Activated CD4-positive, alpha-beta memory T cell treated with anti-CD3 and anti-CD28 coated beads, Interleukin-2, amount 10 ng/mL, durations not matched to agents 7 days and 5 days (primary cell): ENCODE measurements around the gene PPP1R3G. TPM values are rescaled to one million over a fixed set of nuclear protein-coding genes. Genes with fewer than 3 reads are reported as not detected.

Experiments used
- CTCF ChIA-PET: fragments of 350-600 bp; sonication (Branson Sonifier 250); formaldehyde crosslinking; loops from one replicate; lab custom pipeline; 2021; ENCODE audit warnings: antibody characterized with exemption, inconsistent platforms; lab: Charles Lee
- POLR2A ChIA-PET: fragments of 350-600 bp; sonication (Branson Sonifier 250); formaldehyde crosslinking; loops from one replicate; lab custom pipeline; 2021; ENCODE audit warnings: antibody characterized with exemption; lab: Charles Lee
- DNase-seq: peaks from one replicate; pipeline ENCODE4 v3.0.0-alpha.2; 2020
- H3K27ac Mint-ChIP-seq: one replicate; pipeline ENCODE4 v1.8.0; 2021; ENCODE audit warnings: mild to moderate bottlenecking, mixed read lengths
- H3K27me3 Mint-ChIP-seq: one replicate; pipeline ENCODE4 v1.8.0; 2021; ENCODE audit warnings: mixed read lengths
- H3K36me3 Mint-ChIP-seq: one replicate; pipeline ENCODE4 v1.8.0; 2021; ENCODE audit warnings: low read depth, mixed read lengths
- H3K4me1 Mint-ChIP-seq: one replicate; pipeline ENCODE4 v1.8.0; 2021; ENCODE audit warnings: mixed read lengths
- H3K4me3 Mint-ChIP-seq: one replicate; pipeline ENCODE4 v1.8.0; 2021; ENCODE audit warnings: mild to moderate bottlenecking, mixed read lengths
- H3K9me3 Mint-ChIP-seq: one replicate; pipeline ENCODE4 v1.8.0; 2021; ENCODE audit warnings: mixed read lengths
- total RNA-seq, 2 experiments: library from RNA; stranded (reverse); gene quantifications; one replicate each; pipeline ENCODE4 v1.2.3, GENCODE V29; 2021

Gene PPP1R3G
- total RNA-seq, 2 experiments from 2014 or later, result 0.08 to 0.10 TPM

- H3K27me3 Mint-ChIP-seq, result peaks cover 47% of the 10 kb centered on the region
- peaks cover 4% of the 10 kb centered on the region for H3K4me1 Mint-ChIP-seq
- no peaks in the 10 kb centered on the region for H3K36me3 Mint-ChIP-seq
- POLR2A ChIA-PET, result no interaction called here
- no peak for DNase-seq
- H3K27ac Mint-ChIP-seq, result no peak overlapping the region
- CTCF ChIA-PET, result no interaction called here
- H3K4me3 Mint-ChIP-seq, result no peak overlapping the region
- no peaks in the 10 kb centered on the region for H3K9me3 Mint-ChIP-seq
Measured at GRCh38 chr6:5090603-5091002, 5.5 kb downstream of the PPP1R3G start.

DNA sequence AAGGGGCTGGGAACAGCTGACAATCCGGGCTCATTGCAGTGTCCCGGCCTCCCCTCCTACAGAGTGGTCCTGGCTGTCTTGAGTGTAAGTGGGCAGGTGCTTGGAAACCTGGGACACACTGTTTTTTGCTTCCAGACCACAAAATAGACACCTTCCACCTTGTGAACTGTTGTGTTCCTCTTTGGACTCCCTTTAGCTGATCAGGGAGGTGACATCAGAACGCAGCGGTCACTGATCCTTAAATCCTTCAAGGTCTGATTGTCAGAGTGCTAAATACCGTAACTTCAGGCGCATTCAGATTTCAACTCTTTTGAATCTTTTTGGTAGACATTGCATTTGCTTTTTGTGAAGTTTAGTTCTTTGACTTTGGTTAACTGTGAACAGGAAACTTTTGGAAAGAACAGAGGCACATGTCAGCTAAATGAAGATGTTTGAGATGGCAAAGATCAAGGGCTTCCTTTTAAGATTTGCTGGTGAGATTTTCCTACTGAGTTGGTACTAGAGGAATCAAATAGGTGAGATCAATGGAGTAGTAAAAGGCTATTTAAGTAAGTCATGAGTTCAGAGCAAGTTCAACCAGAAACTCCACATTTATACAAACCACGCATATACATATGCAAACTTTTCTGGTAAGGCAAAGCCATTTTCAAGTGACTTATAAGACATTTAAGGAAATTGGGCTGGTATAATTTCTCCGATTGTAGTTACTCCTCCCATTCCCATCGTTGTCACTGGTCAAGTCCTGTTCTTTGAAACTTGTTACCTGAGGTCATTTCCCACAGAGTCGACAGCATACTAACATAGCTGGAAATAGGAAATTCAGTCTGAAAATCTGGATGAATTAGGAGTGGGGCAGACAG is 6.3 kb downstream of the PPP1R3G start:
- H3K27ac Mint-ChIP-seq, result no peak overlapping the region
- no peak for DNase-seq
- H3K4me3 Mint-ChIP-seq, result no peak overlapping the region
- peaks cover 43% of the 10 kb centered on the region for H3K27me3 Mint-ChIP-seq
- no peaks in the 10 kb centered on the region for H3K9me3 Mint-ChIP-seq
- H3K36me3 Mint-ChIP-seq, result no peaks in the 10 kb centered on the region
- H3K4me1 Mint-ChIP-seq, result peaks cover 4% of the 10 kb centered on the region
- ChIA-PET POLR2A (no interaction called here), CTCF (no interaction called here)

GRCh38 chr6:5093231-5094015 is 8.3 kb downstream of the PPP1R3G start:
- H3K27ac Mint-ChIP-seq, result no peak overlapping the region
- no peak overlapping the region for H3K4me3 Mint-ChIP-seq
- H3K27me3 Mint-ChIP-seq, result peaks cover 30% of the 10 kb centered on the region
- DNase-seq, result no peak
- H3K9me3 Mint-ChIP-seq, result no peaks in the 10 kb centered on the region
- ChIA-PET POLR2A (no interaction called here), CTCF (no interaction called here)
- peaks cover 4% of the 10 kb centered on the region for H3K4me1 Mint-ChIP-seq
- H3K36me3 Mint-ChIP-seq, result no peaks in the 10 kb centered on the region

GRCh38 chr6:5094327-5094726 is 9.2 kb downstream of the PPP1R3G start:
- Mint-ChIP-seq H3K36me3 (no peaks in the 10 kb centered on the region), H3K27ac (no peak overlapping the region), H3K4me3 (no peak overlapping the region), H3K4me1 (peaks cover 4% of the 10 kb centered on the region), H3K9me3 (no peaks in the 10 kb centered on the region), H3K27me3 (peaks cover 27% of the 10 kb centered on the region)
- DNase-seq, result no peak
- ChIA-PET CTCF (no interaction called here), POLR2A (no interaction called here)

DNA sequence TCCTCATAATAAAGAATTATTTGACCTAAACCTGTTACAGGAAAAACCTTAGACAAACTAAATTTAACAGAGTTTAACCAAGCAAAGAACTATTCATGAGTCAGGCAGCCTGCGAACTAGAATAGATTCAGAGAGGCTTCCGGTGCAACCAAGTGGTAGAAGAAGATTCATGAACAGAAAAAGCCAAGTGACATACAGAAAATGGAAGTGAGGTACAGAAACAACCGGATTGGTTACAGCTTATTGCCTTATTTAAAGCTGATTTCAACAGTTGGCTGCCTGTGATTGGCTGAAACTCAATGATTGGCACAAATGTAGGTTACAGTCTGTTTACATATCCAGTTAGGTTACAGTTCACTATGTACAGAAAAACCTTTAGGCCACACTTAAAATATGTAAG is 10.1 kb downstream of the PPP1R3G start:
- Mint-ChIP-seq H3K4me1 (peaks cover 4% of the 10 kb centered on the region), H3K27ac (no peak overlapping the region), H3K36me3 (no peaks in the 10 kb centered on the region), H3K27me3 (peaks cover 21% of the 10 kb centered on the region), H3K4me3 (no peak overlapping the region), H3K9me3 (no peaks in the 10 kb centered on the region)
- DNase-seq, result no peak
- ChIA-PET CTCF (no interaction called here), POLR2A (no interaction called here)

- Mint-ChIP-seq H3K27me3 (peaks cover 12% of the 10 kb centered on the region), H3K9me3 (no peaks in the 10 kb centered on the region), H3K36me3 (no peaks in the 10 kb centered on the region), H3K4me3 (no peak overlapping the region), H3K27ac (no peak overlapping the region), H3K4me1 (no peaks in the 10 kb centered on the region)
- no peak for DNase-seq
- ChIA-PET CTCF (no interaction called here), POLR2A (no interaction called here)
Measured at GRCh38 chr6:5096482-5096881, 11.3 kb downstream of the PPP1R3G start.

- H3K4me1 Mint-ChIP-seq, result no peaks in the 10 kb centered on the region
- H3K27me3 Mint-ChIP-seq, result no peaks in the 10 kb centered on the region
- H3K36me3 Mint-ChIP-seq, result no peaks in the 10 kb centered on the region
- H3K4me3 Mint-ChIP-seq, result no peak overlapping the region
- DNase-seq, result no peak
- ChIA-PET POLR2A (no interaction called here), CTCF (no interaction called here)
- H3K9me3 Mint-ChIP-seq, result no peaks in the 10 kb centered on the region
- no peak overlapping the region for H3K27ac Mint-ChIP-seq
Measured at GRCh38 chr6:5098501-5099270, 13.5 kb downstream of the PPP1R3G start.

- DNase-seq, result no peak
- H3K27me3 Mint-ChIP-seq, result no peaks in the 10 kb centered on the region
- H3K9me3 Mint-ChIP-seq, result no peaks in the 10 kb centered on the region
- no peaks in the 10 kb centered on the region for H3K36me3 Mint-ChIP-seq
- no peak overlapping the region for H3K27ac Mint-ChIP-seq
- CTCF ChIA-PET, result no interaction called here
- H3K4me3 Mint-ChIP-seq, result no peak overlapping the region
- H3K4me1 Mint-ChIP-seq, result no peaks in the 10 kb centered on the region
- POLR2A ChIA-PET, result no interaction called here
Measured at GRCh38 chr6:5099537-5099936, 14.4 kb downstream of the PPP1R3G start.

DNA sequence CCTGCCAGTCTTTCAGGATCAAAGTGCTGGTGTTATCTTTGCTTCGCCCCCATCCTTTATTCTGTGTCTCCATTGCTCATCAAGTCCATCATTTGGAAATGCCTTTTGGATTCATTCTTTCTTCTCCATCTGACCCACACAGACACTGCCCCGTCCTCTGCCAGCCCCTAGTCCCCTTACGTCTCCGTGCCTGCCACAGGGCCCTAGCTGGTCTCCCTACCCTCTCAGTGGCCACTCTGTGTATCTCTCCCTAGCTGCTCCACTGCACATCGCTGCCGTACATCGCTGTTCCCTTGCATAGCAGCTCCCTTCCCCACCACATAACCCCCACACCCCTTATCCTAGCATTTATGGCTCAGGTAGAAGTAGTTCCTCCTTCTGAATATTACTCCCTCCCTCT is 15.7 kb downstream of the PPP1R3G start:
- Mint-ChIP-seq H3K9me3 (no peaks in the 10 kb centered on the region), H3K4me3 (no peak overlapping the region), H3K27ac (no peak overlapping the region), H3K36me3 (no peaks in the 10 kb centered on the region), H3K4me1 (no peaks in the 10 kb centered on the region), H3K27me3 (no peaks in the 10 kb centered on the region)
- ChIA-PET CTCF (no interaction called here), POLR2A (no interaction called here)
- DNase-seq, result no peak

DNA sequence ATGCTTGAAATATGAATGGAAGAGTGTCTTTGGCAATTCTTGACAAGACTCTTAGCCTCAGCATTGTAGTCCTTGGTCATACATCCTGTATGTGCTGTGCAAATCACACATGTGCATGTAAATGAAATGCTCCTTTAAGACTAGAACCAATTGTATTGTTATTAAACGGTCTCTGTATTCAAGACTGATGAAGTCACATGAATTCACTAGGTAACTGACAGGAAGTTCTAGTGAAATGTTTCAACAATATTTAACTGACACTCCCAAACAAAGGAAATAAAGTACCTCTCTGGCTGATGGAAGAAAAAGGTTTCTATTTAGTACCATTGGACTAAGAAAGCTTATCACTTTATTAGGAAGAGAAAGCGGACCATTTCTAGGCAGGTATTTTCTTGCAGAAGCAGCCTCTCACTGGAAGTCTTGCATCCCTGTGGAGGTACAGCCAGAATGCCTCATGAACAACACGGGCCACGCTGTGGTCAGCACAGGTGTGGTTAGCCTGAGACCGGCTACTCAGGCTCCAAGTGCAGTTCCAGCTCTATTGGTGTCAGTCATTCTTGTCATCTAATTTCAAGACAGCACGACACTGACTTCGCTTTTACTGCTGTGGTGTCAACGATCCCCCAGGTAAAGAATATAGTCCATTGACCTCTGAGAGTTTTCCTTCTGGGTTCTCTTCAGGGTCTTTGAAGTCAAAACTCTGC is 17.3 kb downstream of the PPP1R3G start:
- Mint-ChIP-seq H3K27me3 (no peaks in the 10 kb centered on the region), H3K27ac (no peak overlapping the region), H3K4me1 (no peaks in the 10 kb centered on the region), H3K9me3 (no peaks in the 10 kb centered on the region), H3K36me3 (no peaks in the 10 kb centered on the region), H3K4me3 (no peak overlapping the region)
- ChIA-PET CTCF (no interaction called here), POLR2A (no interaction called here)
- no peak for DNase-seq

DNA sequence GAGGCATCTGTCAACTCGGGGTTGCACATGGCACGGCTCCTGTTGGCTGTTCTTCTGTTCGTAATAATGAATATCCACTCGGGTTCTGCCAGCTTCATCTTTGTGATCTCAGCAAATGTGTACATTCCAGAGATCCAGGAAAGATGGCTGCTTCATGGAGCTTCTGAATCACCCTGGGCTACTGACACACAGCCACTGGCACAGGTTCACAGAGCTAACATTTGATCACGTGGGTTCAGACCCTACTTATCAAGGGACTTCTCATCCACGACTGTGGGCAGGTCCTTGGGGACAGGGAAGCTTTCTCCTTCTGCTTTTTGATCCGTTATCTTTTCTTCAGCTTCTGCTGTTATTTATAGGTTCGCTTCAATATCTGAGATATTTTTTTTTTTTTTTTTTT is 18.1 kb downstream of the PPP1R3G start:
- CTCF ChIA-PET, result interaction anchor here (0.7 to 0.8 kb wide), 2 partner anchors 129 to 198 kb away, joined by 3 to 4 read pairs; no protein-coding TSS in a partner anchor
- Mint-ChIP-seq H3K27ac (no peak overlapping the region), H3K27me3 (no peaks in the 10 kb centered on the region), H3K9me3 (no peaks in the 10 kb centered on the region), H3K4me3 (no peak overlapping the region), H3K4me1 (no peaks in the 10 kb centered on the region), H3K36me3 (no peaks in the 10 kb centered on the region)
- POLR2A ChIA-PET, result no interaction called here
- no peak for DNase-seq

- Mint-ChIP-seq H3K27ac (no peak overlapping the region), H3K4me1 (no peaks in the 10 kb centered on the region), H3K4me3 (no peak overlapping the region), H3K36me3 (no peaks in the 10 kb centered on the region), H3K27me3 (no peaks in the 10 kb centered on the region), H3K9me3 (no peaks in the 10 kb centered on the region)
- POLR2A ChIA-PET, result no interaction called here
- CTCF ChIA-PET, result no interaction called here
- DNase-seq, result no peak
Measured at GRCh38 chr6:5104667-5105066, 19.5 kb downstream of the PPP1R3G start.
